ENCODE measurements around the gene GNG13.

DNA sequence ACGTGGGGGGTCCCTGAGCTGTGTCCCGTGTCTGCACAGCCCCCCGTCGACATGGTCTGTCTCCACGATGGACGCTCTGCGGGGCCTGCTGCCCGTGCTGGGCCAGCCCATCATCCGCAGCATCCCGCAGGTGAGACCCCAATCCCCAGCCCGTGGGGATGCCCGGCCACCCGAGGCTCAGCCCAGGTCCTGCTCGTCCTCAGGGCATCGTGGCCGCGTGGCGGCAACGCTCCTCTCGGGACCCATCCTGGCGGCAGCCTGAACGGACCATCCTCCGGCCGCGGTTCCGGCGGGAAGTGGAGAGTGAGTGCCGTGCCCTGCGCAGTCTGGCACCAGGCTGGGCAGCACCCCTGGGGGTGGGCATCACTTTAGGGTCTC, 35.1 kb downstream of the GNG13 start:
- TF ChIP-seq BHLHE40 (IDR thresholded peaks at IDR 0.05; ENCODE audit: low read depth, low read length) (no peak), POLR2A (IDR thresholded peaks at IDR 0.05; ENCODE audit: low read depth, low read length) (no peak), RAD21 (IDR thresholded peaks at IDR 0.05; ENCODE audit: low read length) (no peak), MXI1 (IDR thresholded peaks at IDR 0.05; ENCODE audit: borderline replicate concordance, low read depth, low read length) (no peak), NFE2L2 (IDR thresholded peaks at IDR 0.05; ENCODE audit: low read depth, low read length) (no peak), SMC3 (IDR thresholded peaks at IDR 0.05; ENCODE audit: low read depth, low read length) (no peak)
- TF ChIP-seq, protein P1, sequence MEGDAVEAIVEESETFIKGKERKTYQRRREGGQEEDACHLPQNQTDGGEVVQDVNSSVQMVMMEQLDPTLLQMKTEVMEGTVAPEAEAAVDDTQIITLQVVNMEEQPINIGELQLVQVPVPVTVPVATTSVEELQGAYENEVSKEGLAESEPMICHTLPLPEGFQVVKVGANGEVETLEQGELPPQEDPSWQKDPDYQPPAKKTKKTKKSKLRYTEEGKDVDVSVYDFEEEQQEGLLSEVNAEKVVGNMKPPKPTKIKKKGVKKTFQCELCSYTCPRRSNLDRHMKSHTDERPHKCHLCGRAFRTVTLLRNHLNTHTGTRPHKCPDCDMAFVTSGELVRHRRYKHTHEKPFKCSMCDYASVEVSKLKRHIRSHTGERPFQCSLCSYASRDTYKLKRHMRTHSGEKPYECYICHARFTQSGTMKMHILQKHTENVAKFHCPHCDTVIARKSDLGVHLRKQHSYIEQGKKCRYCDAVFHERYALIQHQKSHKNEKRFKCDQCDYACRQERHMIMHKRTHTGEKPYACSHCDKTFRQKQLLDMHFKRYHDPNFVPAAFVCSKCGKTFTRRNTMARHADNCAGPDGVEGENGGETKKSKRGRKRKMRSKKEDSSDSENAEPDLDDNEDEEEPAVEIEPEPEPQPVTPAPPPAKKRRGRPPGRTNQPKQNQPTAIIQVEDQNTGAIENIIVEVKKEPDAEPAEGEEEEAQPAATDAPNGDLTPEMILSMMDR (conservative IDR thresholded peaks at IDR 0.05; ENCODE audit: low read depth, low read length), result no peak
- TF ChIP-seq, protein P2, sequence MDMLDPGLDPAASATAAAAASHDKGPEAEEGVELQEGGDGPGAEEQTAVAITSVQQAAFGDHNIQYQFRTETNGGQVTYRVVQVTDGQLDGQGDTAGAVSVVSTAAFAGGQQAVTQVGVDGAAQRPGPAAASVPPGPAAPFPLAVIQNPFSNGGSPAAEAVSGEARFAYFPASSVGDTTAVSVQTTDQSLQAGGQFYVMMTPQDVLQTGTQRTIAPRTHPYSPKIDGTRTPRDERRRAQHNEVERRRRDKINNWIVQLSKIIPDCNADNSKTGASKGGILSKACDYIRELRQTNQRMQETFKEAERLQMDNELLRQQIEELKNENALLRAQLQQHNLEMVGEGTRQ (IDR thresholded peaks at IDR 0.05; ENCODE audit: low read depth, low read length), result no peak

Measured in IMR-90 (cell line).